Coronary artery (tissue), 2 donors: Measurements from ENCODE around the gene TMEM184C.

Source experiments
- DNase-seq: peaks from one replicate; pipeline ENCODE4 v3.0.0-alpha.2; 2017; ENCODE audit warnings: low spot score
- H3K27ac ChIP-seq, 2 donors: fragments of 200-600 bp; sonication (generic); one replicate each; pipeline ENCODE4 v1.5.1; 2016 to 2019
- H3K4me3 ChIP-seq: fragments of 200-600 bp; sonication (generic); 2 replicates; pipeline ENCODE4 v1.5.1; 2016; ENCODE audit warnings: mild to moderate bottlenecking, moderate library complexity
- TF ChIP-seq, protein P1 (sequence below): fragments of 200-600 bp; sonication (generic); IDR thresholded peaks from one replicate; pipeline ENCODE4 v1.5.1; 2019; ENCODE audit warnings: antibody characterized with exemption

The TMEM184C gene

DNA sequence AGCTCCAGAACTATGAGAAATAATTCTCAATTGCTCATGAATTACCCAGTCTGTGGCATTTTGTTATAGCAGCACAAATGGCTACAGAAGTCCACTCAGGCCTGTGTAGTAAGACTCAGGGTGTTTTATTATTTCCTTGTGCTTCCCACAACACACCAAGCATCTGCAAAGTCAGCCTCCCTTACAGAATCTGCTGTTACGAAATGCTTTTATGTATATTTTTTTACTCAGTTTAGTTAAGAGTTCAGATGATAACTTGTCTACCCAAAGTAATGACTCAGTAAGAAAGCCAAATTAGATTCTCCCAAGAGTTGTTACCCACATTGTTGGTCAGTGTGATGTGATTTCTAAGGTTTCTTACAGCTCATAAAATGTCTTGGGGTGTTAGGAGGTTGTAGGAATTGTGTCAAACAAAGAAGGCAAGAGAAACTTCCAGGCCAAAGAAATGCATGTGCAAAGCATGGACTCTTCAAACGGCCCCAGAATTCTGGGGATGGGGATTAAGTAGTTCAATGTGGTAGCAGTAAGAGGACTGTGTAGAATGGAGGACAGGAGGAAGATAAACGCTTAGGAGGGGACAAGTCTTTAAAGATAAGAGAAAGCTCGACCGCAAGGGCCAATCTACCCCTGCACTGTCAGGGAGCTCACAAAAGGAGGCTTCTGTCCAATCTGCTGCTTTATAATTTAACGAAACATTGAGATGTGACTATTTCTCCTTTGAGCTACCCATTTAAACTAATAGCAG lies 35.4 kb upstream of the TMEM184C start:
- H3K27ac ChIP-seq, result no peak overlapping the region
- TF ChIP-seq, protein P1, sequence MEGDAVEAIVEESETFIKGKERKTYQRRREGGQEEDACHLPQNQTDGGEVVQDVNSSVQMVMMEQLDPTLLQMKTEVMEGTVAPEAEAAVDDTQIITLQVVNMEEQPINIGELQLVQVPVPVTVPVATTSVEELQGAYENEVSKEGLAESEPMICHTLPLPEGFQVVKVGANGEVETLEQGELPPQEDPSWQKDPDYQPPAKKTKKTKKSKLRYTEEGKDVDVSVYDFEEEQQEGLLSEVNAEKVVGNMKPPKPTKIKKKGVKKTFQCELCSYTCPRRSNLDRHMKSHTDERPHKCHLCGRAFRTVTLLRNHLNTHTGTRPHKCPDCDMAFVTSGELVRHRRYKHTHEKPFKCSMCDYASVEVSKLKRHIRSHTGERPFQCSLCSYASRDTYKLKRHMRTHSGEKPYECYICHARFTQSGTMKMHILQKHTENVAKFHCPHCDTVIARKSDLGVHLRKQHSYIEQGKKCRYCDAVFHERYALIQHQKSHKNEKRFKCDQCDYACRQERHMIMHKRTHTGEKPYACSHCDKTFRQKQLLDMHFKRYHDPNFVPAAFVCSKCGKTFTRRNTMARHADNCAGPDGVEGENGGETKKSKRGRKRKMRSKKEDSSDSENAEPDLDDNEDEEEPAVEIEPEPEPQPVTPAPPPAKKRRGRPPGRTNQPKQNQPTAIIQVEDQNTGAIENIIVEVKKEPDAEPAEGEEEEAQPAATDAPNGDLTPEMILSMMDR, result no peak
- no peak for DNase-seq
- no peak overlapping the region for H3K4me3 ChIP-seq

DNA sequence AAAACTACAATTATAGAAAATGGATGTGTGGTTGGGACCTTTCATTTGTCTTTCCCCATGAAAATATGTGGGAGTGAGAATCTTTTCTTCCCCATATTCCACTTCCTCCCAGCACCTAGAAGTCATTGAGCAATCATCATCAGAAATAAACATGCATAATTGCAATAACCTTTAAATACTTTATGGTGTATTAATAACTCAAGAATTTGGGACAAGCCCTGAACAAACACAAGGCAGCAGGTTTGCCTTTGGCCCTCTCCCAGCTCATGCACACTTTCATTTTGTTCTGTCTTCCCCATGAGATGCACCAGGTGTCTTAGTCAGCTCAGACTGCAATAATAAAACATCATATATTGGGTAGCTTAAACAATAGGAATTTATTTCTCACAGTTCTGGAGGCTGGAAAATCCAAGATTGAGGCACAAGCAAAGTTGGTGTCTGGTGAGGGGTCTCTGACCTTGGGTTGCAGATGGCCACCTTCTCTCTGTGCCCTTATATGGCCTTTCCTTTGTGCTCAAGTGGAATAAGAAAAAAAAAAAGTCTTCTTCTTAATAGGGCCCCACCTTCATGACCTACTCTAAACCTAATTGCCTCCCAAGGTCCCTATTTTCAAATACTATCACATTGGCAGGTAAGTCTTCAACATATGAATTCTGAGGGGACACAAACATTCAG lies 34.7 kb upstream of the TMEM184C start:
- no peak overlapping the region for H3K4me3 ChIP-seq
- H3K27ac ChIP-seq, result no peak overlapping the region
- DNase-seq, result no peak
- TF ChIP-seq, protein P1, result no peak

DNA sequence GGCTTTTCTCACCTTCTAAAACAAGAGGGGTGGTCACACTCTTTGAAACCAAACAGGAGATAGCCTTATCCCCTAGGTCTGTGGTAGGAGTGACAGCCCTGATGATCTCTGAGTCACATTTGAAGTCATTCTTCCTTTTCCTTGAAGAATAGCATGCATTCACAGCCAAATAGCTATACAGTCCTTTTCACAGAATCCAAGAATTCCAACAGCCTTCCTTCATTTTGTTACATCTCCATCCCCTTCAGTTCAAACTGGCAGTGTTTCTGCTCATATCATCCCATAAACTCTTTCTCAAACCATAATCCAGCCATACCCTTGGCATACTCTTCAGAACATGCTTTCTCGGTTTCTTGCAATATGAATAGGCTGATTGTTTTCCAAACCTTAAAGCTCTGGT lies 33.3 kb upstream of the TMEM184C start:
- TF ChIP-seq, protein P1, result no peak
- H3K4me3 ChIP-seq, result no peak overlapping the region
- DNase-seq, result no peak
- no peak overlapping the region for H3K27ac ChIP-seq

DNA sequence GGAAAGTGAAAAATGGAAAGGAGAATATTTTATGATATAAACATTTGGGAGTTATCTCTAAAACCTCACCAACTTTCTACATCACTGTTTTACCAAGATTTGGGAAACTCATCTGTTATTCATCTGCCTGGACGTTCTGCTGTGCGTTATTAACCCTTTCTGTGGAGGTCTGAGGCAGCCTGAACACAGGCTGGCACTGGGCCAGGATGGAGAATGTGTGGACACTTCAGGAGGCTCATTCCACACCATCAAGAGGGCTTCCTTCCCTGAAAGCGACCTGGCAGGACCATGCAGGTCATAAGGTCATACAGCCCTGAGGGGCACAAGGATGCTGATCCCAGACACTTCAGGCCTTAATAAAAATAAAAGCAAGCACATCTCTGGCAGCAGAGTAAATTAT lies 31.2 kb upstream of the TMEM184C start:
- no peak overlapping the region for H3K27ac ChIP-seq
- TF ChIP-seq, protein P1, result no peak
- no peak for DNase-seq
- H3K4me3 ChIP-seq, result no peak overlapping the region

DNA sequence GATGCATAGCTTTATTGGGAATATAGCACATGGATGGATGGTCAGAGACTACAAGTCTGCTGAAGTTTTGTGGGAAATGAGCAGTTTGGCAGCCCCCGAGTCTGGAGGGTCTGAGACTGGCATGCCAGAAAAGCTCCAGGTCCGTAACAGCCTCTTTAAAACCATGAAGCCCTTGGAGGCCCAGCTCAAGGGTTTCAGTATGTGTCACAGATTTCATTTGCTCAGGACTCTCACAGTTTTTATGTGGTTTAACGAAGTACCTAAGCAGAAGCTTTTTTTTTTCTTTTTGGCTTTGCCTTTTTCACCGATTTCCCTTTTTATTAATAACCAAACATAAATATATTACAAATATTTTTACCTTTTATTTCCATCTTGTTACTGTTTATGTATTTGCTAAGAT lies 30.6 kb upstream of the TMEM184C start:
- no peak for DNase-seq
- TF ChIP-seq, protein P1, result no peak
- Histone ChIP-seq H3K4me3 (no peak overlapping the region), H3K27ac (no peak overlapping the region)

DNA sequence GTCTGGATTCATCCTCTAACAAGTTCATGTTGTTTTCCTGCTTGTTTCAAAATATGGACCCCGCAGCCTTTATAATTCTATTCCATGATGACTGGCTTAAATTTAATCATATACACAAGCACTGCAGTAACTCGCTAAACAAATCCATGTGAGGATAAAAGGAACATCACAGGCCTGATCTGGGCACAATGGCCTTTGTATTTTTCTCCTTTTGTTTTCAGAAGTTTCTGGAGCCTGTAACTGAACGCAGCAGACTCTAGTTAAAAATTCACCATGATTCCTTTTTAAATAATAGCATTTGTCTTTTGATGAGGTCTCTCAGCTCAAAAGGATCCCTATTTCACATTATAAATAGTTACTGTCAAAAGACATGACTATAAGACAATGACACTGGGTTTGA lies 30.2 kb upstream of the TMEM184C start:
- TF ChIP-seq, protein P1, result no peak
- H3K27ac ChIP-seq, result no peak overlapping the region
- no peak overlapping the region for H3K4me3 ChIP-seq
- DNase-seq, result no peak

DNA sequence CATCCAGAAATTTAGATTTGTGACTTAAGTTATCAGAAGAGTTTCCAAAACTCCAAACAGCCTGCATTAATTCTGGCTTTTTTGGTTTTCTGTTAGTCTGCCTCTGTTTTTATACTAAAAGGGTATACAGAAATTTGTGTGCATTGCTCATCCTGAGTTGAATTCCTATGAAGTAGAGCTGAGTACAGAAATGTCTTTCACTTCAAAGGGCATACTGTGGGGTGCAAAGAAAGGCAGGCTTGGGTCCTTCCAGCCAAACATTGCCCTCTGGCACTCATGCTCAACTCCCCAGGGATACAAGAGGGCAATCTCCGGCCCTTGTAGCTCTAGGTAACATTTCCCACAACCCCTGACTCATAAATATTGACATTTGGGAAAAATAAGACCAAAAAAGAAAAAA lies 27.6 kb upstream of the TMEM184C start:
- Histone ChIP-seq H3K4me3 (no peak overlapping the region), H3K27ac (no peak overlapping the region)
- no peak for DNase-seq
- TF ChIP-seq, protein P1, result no peak
